T-helper 2 cell treated with Interferon-gamma antibody and Interleukin-4, amounts not matched to agents 100 ng/mL and 5 ng/mL, for 36 hours (primary cell): Measurements from ENCODE around the gene PSAT1. TPM values are rescaled to one million over a fixed set of nuclear protein-coding genes. Genes with fewer than 3 reads are reported as not detected.

ENCODE experiments used
- intact Hi-C: fragments of 100-400 bp; cut with micrococcal nuclease; formaldehyde crosslinking; loops from one replicate; pipeline ENCODE4 v1.15.1; 2023
- total RNA-seq: library from RNA; stranded (reverse); gene quantifications from 2 replicates; pipeline ENCODE4 v1.2.3, GENCODE V29; 2022

The PSAT1 gene
- total RNA-seq, 1 donor from 2014 or later = 61.5 TPM

GRCh38 chr9:78292716-78293497 lies 4.0 kb upstream of the PSAT1 start:
- intact Hi-C loops = no loop called here

DNA sequence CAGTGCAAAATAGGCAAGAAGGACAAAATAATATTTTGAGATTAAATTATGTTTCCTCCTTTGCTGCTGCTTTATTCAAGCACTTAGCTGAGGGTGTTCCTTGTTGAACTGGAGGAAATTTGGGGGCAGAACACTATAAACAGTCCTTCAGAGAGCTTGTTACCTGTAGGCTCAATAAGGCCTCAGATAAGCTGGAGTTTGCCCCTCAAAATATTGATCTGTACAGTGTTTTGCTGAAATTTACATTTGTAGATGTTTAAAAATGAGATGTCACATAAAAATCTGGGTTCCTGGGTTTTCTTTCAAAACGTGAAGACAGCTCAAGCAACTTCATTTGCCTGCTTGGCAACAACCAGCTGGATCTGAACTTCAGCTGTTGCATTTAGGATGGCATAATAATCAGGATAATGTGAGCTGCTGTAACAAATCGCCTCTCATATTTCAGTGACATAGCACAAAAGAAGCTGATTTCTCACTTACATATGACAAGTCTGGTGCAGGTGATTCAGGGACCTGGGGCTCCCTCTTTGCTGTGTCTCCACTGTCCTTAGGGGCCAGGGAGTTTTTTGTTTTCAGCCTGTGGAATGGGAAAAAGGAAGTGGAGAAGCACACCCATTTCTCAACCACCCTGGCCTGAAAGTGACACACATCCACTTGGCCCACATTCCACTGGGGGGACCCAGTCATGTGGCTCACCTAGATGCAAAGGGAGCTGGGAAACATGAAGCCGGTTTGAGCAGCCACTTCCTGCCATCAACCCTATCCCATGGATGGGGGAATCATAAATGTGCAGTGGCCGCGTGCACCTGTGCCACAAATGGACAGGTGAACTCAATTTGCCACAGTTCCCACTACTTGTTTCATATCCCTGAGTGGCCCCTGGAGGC lies 2.4 kb upstream of the PSAT1 start:
- intact Hi-C loops = loop anchor here (5.0 kb wide), 1 partner anchor 1117 kb away; the partner anchor contains the start of gene VPS13A

GRCh38 chr9:78295177-78295575 lies 1.7 kb upstream of the PSAT1 start:
- intact Hi-C loops = loop anchor here (5.0 kb wide), 1 partner anchor 1118 kb away; the partner anchor contains the start of gene VPS13A

DNA sequence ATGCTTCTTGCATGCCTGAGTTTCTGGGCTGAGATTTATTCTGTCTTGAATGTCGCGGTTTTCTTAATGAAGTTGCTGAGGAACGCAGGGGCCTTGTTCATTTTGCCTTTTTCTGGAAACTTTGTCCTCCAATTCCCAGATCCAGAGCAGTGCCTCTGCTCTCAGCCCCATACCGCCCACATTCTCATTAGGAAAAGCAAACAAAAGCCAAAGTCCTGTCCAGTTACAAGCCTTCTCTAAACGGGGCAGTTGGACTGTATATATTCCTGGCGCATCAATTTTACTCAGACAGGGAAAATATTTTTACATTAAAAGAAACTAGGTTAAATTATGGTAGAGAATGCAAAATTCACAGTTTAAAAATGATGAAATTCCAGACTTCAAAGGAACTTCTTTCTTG lies 1.2 kb upstream of the PSAT1 start:
- intact Hi-C loops = loop anchor here (2.0 to 5.0 kb wide), 4 partner anchors 35 to 1275 kb away; partner anchors contain the start of genes GNAQ, TLE4 and VPS13A

DNA sequence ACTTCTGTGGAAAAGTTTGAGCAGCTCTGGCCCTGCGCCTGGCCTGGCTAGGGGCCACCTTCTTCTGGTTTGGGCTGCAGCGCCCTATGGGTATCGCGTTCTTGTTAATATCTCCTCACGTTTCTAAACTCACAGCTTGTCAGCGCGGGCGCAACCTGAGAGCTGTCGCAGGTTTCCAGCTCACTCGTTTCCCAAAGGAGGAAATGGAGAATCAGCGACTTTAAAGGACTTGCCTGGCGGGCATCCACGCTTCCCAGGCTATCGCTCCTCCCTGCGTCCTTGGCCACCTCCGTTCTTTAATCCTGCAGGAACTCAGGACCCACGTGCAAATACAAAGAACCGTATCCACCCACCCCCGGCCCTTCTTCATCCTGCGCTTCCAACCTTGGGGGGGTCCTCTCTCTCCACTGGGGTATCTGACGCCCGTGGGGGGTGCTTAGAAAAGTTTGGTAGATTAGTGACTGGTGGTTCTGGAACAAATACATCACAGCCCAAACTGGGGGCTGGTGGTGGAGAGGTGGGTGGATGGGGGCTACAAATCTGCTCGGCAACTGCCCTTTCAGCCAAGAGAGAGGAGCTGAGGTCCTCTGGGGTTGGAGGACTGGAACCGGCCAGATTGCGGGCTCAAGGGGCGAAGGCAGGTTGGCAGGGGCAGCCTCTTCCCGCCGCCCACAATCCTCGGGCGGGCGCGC lies 578 bp upstream of the PSAT1 start:
- intact Hi-C loops = loop anchor here (2.0 to 5.0 kb wide), 4 partner anchors 36 to 1274 kb away; partner anchors contain the start of genes GNAQ, TLE4 and VPS13A

DNA sequence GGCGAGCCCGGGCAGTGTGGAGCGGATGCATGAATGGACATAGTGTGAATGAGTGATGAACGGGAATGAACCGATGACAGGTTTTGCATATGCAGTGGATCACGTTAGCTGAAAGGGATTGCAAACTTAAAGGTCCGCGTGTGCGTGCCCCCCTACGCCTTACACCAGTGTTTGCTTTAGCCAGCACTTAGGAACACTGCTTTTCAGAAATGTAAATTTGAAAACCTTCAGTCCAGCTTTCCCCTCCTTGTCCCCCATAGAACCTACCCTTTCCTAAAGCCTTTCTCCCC lies 692 bp downstream of the PSAT1 start:
- intact Hi-C loops = loop anchor here (1.0 to 5.0 kb wide), 5 partner anchors 37 to 1273 kb away; partner anchors contain the start of genes CEP78, GNAQ, TLE4 and VPS13A

DNA sequence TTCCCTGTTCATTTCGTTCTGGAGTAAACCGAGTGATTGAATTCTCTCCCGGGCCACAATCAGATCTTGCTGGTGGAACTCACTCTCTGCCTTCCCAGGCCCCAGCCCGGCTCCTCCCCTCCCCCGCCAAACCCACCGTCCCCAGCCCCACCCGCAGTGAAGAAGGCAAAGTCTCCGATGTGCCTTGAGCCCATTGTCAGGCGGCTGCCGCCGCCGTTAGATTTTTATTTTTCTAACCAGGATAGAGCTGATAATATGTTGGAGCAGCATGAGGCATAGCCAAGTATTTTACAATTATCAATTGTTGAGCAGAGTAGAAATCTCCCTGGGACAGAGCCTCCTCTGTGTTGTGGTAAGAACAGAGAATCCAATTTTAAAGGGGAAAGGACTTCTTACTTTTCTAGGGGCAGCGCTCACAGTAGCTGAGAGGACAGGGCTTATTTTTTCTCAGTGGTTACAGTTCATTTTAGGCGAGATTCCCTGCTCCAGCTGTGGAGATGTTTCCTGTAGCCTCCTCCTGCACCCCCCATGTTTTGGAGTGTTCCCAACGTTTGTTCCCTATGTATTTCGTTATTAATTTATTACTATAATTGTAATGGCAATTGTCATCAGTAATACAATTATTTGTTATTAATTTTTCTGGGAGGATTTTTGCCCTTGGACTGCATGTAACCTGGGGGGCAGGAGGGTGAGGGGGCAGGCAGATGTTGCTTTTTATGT lies 1.3 kb downstream of the PSAT1 start:
- intact Hi-C loops = loop anchor here (5.0 kb wide), 1 partner anchor 1121 kb away; the partner anchor contains the start of gene VPS13A

GRCh38 chr9:78300209-78300608 lies 3.3 kb downstream of the PSAT1 start:
- intact Hi-C loops = no loop called here

DNA sequence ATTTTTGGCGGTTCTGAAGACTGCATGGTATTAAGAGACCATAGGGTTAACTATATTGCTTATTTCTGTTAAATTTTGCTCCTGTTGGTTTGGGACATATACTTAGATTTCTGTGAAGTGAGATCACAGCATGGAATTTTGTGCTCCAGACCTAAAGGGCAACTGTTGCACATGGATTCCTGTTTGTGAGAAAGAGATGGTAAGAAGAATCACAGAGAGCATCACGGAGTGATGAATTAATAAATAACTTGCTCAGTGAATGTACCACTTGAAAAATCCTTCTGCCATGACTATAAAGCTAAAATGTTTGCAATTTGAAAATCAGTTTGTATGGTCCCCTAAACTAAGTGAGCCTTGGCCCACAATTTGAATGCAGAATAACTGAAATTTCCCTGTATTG lies 4.5 kb downstream of the PSAT1 start:
- intact Hi-C loops = no loop called here

DNA sequence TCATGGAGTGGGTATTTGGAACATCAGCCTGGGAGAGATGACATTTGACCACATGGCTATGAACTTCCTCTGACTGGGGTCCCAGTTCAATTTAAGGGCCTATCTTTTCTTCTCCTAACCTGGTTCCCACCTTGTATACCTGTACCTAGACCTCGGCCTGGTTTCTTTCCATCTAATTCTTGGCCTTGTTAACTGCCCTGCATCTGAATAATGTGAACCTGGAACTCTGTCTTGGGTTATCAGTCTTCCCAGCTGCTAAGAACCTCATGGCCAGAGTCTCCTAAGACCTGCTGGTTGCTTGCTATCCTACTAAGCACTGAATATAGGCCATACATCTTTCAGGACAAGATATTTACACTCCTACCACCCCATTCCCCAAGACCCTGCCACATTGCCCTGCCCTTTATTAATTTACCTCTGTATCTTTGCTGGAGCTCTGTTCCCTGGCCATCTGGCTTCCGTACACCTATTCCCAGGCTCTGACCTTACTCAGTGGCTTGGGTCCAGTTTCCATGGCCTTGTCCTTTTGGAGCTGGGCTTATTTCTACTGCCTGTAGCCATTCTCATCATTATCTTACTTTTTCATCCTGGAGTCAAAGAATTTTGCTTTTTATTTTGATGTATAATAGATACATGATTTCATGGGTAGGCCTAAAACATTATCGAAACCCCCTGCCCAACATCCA lies 6.6 kb downstream of the PSAT1 start:
- intact Hi-C loops = no loop called here

GRCh38 chr9:78304357-78304756 lies 7.4 kb downstream of the PSAT1 start:
- intact Hi-C loops = no loop called here

DNA sequence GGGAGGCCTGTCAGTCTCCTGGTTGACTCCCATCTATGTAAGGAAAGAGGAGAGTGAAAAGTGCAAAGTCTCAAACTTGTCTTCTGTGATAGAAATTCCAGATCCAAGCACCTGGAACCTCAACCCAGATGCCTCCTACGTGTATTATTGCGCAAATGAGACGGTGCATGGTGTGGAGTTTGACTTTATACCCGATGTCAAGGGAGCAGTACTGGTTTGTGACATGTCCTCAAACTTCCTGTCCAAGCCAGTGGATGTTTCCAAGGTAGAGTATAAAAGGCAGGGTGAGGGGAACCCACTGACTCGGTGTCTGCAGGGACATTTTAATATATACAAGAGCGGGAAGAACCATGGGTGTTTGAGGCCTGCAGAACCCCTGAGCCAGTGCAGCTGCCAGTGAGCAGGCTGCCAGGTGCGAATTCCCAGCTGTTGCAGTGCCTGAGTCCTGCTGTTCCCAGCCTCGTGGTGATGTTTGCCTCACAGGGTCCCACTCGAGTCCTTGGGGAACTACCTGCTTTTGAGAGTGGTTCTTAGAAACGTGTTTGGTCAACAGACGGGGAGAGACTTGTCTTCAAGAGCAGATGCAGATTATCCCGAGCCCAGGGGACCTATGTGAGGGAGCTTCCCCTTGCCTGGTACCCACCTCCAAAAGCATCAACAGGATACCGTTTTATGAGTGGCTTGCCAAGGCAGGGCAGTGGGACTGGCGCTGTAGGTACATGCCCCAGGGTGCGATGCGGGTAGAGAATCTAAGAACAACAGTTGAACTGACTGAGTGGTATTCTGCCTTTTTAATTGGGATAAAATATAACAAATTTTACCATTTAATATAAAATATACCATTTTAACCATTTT lies 9.5 kb downstream of the PSAT1 start:
- intact Hi-C loops = no loop called here

DNA sequence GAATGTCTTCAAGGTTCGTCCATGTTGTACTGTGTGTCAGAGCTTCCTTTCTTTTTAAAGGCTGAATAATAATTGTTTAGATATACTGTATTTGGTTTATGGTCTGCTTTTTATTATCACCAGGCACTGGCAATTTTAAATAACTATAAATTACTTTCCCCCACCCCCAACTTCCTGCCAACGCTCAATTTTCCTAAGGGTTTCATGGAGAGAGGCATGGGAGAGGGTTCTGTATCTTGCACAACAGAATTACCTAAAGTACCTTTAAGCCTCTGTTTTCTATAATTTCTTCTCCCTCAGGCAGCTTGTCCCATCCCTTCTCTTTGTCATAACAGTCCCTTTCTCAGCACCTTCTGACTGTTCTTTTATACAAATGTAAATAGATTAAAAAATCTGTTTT lies 10.4 kb downstream of the PSAT1 start:
- intact Hi-C loops = no loop called here

DNA sequence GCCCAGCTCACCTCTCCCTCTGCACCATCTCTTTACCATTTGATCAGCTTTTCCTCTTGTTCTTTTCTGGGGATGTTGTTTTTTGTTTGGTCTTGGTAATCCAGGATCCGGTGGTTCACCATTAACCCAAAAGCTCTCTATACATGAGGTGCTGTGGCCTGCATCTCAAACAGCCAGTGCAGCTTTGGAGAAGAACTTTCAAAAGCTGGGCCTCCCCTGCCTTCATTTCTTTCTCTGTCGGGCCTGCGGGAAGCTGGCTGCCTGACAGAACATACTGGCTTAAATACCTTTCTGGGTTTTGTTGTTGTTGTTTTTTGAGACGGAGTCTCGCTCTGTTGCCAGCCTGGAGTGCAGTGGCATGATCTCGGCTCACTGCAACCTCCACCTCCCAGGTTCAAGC lies 12.1 kb downstream of the PSAT1 start:
- intact Hi-C loops = no loop called here

- intact Hi-C loops = no loop called here
These were observed 14.2 kb downstream of the PSAT1 start for GRCh38 chr9:78311075-78311474.

DNA sequence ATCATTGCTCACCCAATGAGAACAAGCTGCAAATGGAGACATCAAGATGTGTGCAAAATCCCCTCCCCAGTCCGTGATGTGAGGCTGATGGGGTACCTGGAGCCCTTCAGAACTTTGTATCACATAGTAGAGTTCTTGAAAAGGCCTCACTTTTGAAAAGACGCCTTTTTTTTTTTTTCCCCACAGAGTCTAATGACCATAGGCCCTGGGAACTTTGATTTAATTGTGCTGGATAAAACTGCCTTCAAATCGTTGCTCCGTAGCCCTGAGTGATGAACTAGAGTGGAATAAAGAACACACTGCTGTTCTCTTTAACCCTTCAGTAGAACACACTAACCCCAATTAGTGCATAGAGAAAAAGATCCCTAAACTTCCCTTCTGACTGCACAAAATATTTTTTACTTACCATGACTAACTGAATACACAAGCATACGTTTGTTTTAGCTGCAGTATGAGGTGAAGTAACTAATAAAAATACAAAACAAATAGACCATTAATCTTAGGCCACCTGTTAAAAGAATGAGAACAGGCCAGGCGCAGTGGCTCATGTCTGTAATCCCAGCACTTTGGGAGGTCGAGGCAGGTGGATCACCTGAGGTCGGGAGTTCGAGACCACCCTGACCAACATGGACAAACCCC lies 15.1 kb downstream of the PSAT1 start:
- intact Hi-C loops = no loop called here

GRCh38 chr9:78314550-78314949 lies 17.6 kb downstream of the PSAT1 start:
- intact Hi-C loops = no loop called here

GRCh38 chr9:78314953-78315870 lies 18.3 kb downstream of the PSAT1 start:
- intact Hi-C loops = no loop called here
